Measurements from ENCODE around the gene CA6.

CA6 gene

GRCh38 chr1:9006956-9007615 lies 61.4 kb downstream of the CA6 start:
- no peak overlapping the region for H2AFZ ChIP-seq (ENCODE audit: low read length)
- H4K20me1 ChIP-seq (ENCODE audit: insufficient read depth, low read length, poor library complexity, severe bottlenecking) = no peaks in the 10 kb centered on the region
- H3K27me3 ChIP-seq (ENCODE audit: insufficient read depth, low read length, poor library complexity, severe bottlenecking) = no peaks in the 10 kb centered on the region
- H3K9me3 ChIP-seq (ENCODE audit: insufficient read depth, low read depth, low read length) = no peaks in the 10 kb centered on the region
- H3K4me1 ChIP-seq (ENCODE audit: insufficient read depth, low read length, poor library complexity, severe bottlenecking) = peaks cover 8% of the 10 kb centered on the region
- no peak for TF ChIP-seq EZH2phosphoT487 (IDR thresholded peaks at IDR 0.05; ENCODE audit: borderline replicate concordance)
- TF ChIP-seq, protein P1, sequence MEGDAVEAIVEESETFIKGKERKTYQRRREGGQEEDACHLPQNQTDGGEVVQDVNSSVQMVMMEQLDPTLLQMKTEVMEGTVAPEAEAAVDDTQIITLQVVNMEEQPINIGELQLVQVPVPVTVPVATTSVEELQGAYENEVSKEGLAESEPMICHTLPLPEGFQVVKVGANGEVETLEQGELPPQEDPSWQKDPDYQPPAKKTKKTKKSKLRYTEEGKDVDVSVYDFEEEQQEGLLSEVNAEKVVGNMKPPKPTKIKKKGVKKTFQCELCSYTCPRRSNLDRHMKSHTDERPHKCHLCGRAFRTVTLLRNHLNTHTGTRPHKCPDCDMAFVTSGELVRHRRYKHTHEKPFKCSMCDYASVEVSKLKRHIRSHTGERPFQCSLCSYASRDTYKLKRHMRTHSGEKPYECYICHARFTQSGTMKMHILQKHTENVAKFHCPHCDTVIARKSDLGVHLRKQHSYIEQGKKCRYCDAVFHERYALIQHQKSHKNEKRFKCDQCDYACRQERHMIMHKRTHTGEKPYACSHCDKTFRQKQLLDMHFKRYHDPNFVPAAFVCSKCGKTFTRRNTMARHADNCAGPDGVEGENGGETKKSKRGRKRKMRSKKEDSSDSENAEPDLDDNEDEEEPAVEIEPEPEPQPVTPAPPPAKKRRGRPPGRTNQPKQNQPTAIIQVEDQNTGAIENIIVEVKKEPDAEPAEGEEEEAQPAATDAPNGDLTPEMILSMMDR (conservative IDR thresholded peaks at IDR 0.05; ENCODE audit: low read length) = no peak
- no peak overlapping the region for H3K4me2 ChIP-seq (ENCODE audit: low read depth, low read length, poor library complexity, severe bottlenecking)
- H3K4me3 ChIP-seq (ENCODE audit: low read length, poor library complexity, severe bottlenecking) = no peak overlapping the region
- no peaks in the 10 kb centered on the region for H3K36me3 ChIP-seq (ENCODE audit: insufficient read depth, low read length)
- no peaks in the 10 kb centered on the region for H3F3A ChIP-seq (ENCODE audit: low read depth)
- H3K79me2 ChIP-seq (ENCODE audit: insufficient read depth, low read length) = no peaks in the 10 kb centered on the region
- H3K9me2 ChIP-seq (replicated peaks; ENCODE audit: low read depth, low read length) = no peaks in the 10 kb centered on the region
- H3K9ac ChIP-seq (ENCODE audit: low read depth, low read length, poor library complexity, severe bottlenecking) = no peak overlapping the region

GRCh38 chr1:9008236-9008635 lies 62.6 kb downstream of the CA6 start:
- H3K4me1 ChIP-seq (ENCODE audit: insufficient read depth, low read length, poor library complexity, severe bottlenecking) = peaks cover 8% of the 10 kb centered on the region
- no peak overlapping the region for H2AFZ ChIP-seq (ENCODE audit: low read length)
- no peaks in the 10 kb centered on the region for H3K79me2 ChIP-seq (ENCODE audit: insufficient read depth, low read length)
- H3K4me2 ChIP-seq (ENCODE audit: low read depth, low read length, poor library complexity, severe bottlenecking) = no peak overlapping the region
- no peaks in the 10 kb centered on the region for H3F3A ChIP-seq (ENCODE audit: low read depth)
- no peaks in the 10 kb centered on the region for H3K36me3 ChIP-seq (ENCODE audit: insufficient read depth, low read length)
- no peak for TF ChIP-seq EZH2phosphoT487 (IDR thresholded peaks at IDR 0.05; ENCODE audit: borderline replicate concordance)
- TF ChIP-seq, protein P1 (conservative IDR thresholded peaks at IDR 0.05; ENCODE audit: low read length) = no peak
- H3K9me3 ChIP-seq (ENCODE audit: insufficient read depth, low read depth, low read length) = no peaks in the 10 kb centered on the region
- no peaks in the 10 kb centered on the region for H3K9me2 ChIP-seq (replicated peaks; ENCODE audit: low read depth, low read length)
- H4K20me1 ChIP-seq (ENCODE audit: insufficient read depth, low read length, poor library complexity, severe bottlenecking) = no peaks in the 10 kb centered on the region
- no peak overlapping the region for H3K4me3 ChIP-seq (ENCODE audit: low read length, poor library complexity, severe bottlenecking)
- no peak overlapping the region for H3K9ac ChIP-seq (ENCODE audit: low read depth, low read length, poor library complexity, severe bottlenecking)
- H3K27me3 ChIP-seq (ENCODE audit: insufficient read depth, low read length, poor library complexity, severe bottlenecking) = no peaks in the 10 kb centered on the region

- no peaks in the 10 kb centered on the region for H3K27me3 ChIP-seq (ENCODE audit: insufficient read depth, low read length, poor library complexity, severe bottlenecking)
- H2AFZ ChIP-seq (ENCODE audit: low read length) = no peak overlapping the region
- H3K4me1 ChIP-seq (ENCODE audit: insufficient read depth, low read length, poor library complexity, severe bottlenecking) = peaks cover 3% of the 10 kb centered on the region
- no peaks in the 10 kb centered on the region for H3K9me2 ChIP-seq (replicated peaks; ENCODE audit: low read depth, low read length)
- H3K9me3 ChIP-seq (ENCODE audit: insufficient read depth, low read depth, low read length) = no peaks in the 10 kb centered on the region
- no peak overlapping the region for H3K9ac ChIP-seq (ENCODE audit: low read depth, low read length, poor library complexity, severe bottlenecking)
- H3K79me2 ChIP-seq (ENCODE audit: insufficient read depth, low read length) = no peaks in the 10 kb centered on the region
- H3F3A ChIP-seq (ENCODE audit: low read depth) = no peaks in the 10 kb centered on the region
- no peaks in the 10 kb centered on the region for H3K36me3 ChIP-seq (ENCODE audit: insufficient read depth, low read length)
- no peak overlapping the region for H3K4me3 ChIP-seq (ENCODE audit: low read length, poor library complexity, severe bottlenecking)
- H4K20me1 ChIP-seq (ENCODE audit: insufficient read depth, low read length, poor library complexity, severe bottlenecking) = no peaks in the 10 kb centered on the region
- no peak for TF ChIP-seq EZH2phosphoT487 (IDR thresholded peaks at IDR 0.05; ENCODE audit: borderline replicate concordance)
- TF ChIP-seq, protein P1 (conservative IDR thresholded peaks at IDR 0.05; ENCODE audit: low read length) = peak; percentile 73
- no peak overlapping the region for H3K4me2 ChIP-seq (ENCODE audit: low read depth, low read length, poor library complexity, severe bottlenecking)
These were observed 64.0 kb downstream of the CA6 start for GRCh38 chr1:9009438-9010370.

Data from Loucy (cell line).